Measurements from ENCODE around the gene CYTH2.

CYTH2 gene

DNA sequence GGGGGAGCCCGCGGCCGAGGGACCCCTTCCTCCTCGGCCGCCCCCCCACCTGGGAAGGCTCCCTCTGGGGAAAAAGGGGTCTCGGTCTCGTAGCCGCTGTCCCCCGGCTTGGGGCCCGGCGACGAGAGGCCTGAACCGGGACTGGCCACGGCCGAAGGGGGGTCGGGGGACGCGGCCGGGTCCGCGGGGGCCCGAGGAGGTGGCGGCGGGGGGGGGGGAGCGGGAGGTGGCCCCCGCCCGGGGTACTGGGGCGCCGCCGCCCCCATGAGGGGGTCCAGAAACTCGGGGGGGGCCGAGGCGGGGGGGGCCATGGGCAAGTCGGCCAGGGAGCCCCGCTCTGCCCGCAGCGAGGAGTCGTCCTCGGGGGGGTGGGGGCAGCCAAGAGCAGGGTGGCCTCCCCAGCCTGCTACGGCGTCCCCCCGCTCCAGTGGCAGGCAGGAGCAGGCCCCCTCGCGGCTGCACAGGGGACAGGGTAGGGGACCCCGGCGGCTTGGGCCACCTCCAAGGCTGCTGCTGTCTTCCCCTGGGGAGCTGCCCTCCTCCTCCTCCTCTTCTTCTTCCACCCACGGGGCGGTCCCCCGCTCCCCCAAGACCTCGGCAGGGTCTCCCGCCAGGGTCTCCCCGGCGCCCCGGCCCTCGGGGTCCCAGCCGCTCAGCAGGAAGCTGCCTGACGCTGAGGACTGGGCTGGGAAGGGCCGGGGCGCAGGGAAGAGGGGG is 29.6 kb downstream of the CYTH2 start:
- no peak for DNase-seq (ENCODE audit: low read depth)
- no peak overlapping the region for H3K4me3 ChIP-seq (ENCODE audit: low read depth, low read length)
- no peak for TF ChIP-seq POLR2A (IDR thresholded peaks at IDR 0.05; ENCODE audit: extremely low read depth, insufficient read length)
- TF ChIP-seq, protein P1, sequence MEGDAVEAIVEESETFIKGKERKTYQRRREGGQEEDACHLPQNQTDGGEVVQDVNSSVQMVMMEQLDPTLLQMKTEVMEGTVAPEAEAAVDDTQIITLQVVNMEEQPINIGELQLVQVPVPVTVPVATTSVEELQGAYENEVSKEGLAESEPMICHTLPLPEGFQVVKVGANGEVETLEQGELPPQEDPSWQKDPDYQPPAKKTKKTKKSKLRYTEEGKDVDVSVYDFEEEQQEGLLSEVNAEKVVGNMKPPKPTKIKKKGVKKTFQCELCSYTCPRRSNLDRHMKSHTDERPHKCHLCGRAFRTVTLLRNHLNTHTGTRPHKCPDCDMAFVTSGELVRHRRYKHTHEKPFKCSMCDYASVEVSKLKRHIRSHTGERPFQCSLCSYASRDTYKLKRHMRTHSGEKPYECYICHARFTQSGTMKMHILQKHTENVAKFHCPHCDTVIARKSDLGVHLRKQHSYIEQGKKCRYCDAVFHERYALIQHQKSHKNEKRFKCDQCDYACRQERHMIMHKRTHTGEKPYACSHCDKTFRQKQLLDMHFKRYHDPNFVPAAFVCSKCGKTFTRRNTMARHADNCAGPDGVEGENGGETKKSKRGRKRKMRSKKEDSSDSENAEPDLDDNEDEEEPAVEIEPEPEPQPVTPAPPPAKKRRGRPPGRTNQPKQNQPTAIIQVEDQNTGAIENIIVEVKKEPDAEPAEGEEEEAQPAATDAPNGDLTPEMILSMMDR (IDR thresholded peaks at IDR 0.05; ENCODE audit: low read depth, low read length) = no peak
- no peak for TF ChIP-seq MYC (IDR thresholded peaks at IDR 0.05; ENCODE audit: low read depth, low read length)
- TF ChIP-seq, protein P2, sequence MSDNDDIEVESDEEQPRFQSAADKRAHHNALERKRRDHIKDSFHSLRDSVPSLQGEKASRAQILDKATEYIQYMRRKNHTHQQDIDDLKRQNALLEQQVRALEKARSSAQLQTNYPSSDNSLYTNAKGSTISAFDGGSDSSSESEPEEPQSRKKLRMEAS (IDR thresholded peaks at IDR 0.05; ENCODE audit: low read depth, low read length) = no peak

DNA sequence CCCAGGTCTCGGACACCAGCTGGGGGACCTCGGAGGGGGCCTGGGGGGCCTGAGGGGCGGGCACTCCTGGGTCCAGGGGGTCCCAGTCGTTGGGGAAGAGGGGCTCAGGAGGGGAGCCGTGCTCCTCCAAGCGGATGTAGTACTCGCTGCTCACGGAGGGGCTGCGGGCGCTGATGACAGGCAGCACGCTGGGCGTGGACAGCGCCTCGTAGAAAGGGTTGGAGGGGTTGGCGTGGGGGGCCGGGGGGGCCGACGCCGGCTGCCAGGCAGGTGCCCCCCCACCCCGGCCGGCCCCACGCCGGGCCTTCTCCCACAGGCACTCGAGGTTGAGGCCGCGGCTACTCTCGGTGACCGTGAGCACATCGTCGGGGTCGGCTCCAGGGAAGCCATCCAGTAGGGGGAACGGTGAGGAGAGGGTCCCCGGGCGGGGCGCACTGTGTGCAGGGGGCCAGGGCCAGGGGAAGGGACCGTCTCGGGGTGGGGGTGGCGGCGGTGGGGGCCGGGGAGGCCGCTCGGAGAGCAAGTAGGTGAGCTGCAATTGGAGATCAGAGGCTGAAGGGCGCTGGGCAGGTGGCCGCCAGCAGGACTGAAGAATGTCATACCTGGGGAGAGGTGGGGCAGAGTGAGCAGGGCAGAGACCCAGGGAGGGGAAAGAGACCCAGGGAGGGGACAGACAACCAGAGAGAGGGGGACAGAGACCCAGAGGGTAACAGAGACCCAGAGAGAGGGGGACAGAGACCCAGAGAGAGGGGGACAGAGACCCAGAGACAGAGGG is 30.3 kb downstream of the CYTH2 start:
- DNase-seq (ENCODE audit: low read depth) = no peak
- TF ChIP-seq, protein P2 (IDR thresholded peaks at IDR 0.05; ENCODE audit: low read depth, low read length) = no peak
- TF ChIP-seq, protein P1 (IDR thresholded peaks at IDR 0.05; ENCODE audit: low read depth, low read length) = no peak
- TF ChIP-seq POLR2A (IDR thresholded peaks at IDR 0.05; ENCODE audit: extremely low read depth, insufficient read length) (no peak), MYC (IDR thresholded peaks at IDR 0.05; ENCODE audit: low read depth, low read length) (no peak)
- no peak overlapping the region for H3K4me3 ChIP-seq (ENCODE audit: low read depth, low read length)

DNA sequence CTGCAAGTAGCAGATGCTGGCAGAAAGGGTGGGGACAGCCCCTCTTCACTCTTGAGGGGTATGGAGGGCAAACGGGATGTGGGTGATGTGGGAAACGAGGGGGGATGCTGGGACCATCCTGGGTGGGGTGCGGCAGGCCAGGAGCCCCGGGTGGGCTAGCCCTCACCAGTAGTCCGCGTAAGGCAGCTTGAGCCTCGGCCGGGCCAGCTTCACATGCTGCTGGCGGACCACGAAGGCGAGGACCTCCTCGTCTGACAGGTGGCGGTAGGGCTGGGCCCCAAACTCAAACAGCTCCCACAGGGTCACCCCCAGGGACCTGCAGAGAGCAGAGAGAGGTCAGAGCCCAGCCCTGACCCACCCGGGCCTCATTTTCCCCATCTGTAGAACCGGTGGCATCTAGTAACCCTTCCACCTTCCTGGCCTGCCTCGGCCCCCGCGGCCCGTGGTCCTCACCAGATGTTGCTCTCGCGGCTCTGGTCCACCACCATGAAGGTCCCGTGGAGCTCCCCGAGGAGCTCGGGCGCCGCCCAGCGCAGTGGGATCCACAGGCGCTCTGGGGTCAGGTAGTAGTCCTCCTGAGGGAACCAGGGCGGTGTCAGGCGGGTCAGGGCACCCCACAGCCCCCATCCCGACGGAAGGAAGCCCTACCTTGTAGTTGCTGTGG is 31.8 kb downstream of the CYTH2 start:
- H3K4me3 ChIP-seq (ENCODE audit: low read depth, low read length) = no peak overlapping the region

DNA sequence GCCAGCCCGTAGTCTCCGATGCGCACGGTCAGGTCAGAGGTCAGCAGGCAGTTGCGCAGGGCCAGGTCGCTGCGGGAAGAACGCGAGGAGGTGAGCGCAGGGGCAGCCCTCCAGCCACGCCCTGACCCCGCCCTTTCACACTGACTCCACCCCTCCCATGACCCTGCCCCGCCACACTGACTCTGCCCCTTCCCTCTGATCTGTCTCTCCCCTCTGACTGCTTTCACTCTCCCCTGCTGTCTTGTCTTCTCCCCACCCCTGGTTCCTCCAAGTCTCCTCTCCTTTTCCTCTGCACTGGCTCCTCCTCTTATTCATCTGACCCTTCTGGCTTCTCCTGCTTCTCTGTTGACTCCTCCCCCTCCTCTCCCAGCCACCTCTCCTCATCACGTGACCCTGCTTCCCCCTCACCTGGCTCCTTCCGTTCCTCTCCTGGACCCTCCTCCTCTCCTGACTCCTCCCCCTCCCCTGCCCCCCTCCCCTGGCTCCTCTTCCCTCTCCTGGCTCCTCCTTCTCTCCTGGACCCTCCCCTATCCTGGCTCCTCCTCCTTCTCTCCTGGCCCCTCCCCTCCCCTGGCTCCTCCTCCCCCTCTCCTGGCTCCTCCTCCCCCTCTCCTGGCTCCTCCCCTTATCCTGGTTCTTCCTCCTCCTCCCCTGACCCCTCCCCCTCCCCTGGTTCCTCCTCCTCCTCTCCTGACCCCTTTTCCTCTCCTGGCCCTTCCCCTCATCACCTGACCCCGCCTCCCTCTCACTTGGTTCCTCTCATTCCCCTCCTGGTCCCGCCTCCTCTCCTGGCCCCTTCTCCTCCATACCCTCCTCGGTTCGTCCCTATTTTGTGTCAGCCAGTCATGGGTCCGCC is 32.6 kb downstream of the CYTH2 start:
- peak overlapping the region; percentile 6 for H3K4me3 ChIP-seq (ENCODE audit: low read depth, low read length)
- TF ChIP-seq POLR2A (IDR thresholded peaks at IDR 0.05; ENCODE audit: extremely low read depth, insufficient read length) (peak; percentile 54), MYC (IDR thresholded peaks at IDR 0.05; ENCODE audit: low read depth, low read length) (peak; percentile 86; the same call in 1 of the 2 replicates)
- TF ChIP-seq, protein P1 (IDR thresholded peaks at IDR 0.05; ENCODE audit: low read depth, low read length) = no peak
- TF ChIP-seq, protein P2 (IDR thresholded peaks at IDR 0.05; ENCODE audit: low read depth, low read length) = peak; percentile 88
- peak; percentile 99 for DNase-seq (ENCODE audit: low read depth)

More for the DNA sequence above, 31.8 kb downstream of the CYTH2 start:
- TF ChIP-seq, protein P2 (IDR thresholded peaks at IDR 0.05; ENCODE audit: low read depth, low read length) = no peak
- no peak for TF ChIP-seq MYC (IDR thresholded peaks at IDR 0.05; ENCODE audit: low read depth, low read length)
- peak; percentile 40 for DNase-seq (ENCODE audit: low read depth)

DNA sequence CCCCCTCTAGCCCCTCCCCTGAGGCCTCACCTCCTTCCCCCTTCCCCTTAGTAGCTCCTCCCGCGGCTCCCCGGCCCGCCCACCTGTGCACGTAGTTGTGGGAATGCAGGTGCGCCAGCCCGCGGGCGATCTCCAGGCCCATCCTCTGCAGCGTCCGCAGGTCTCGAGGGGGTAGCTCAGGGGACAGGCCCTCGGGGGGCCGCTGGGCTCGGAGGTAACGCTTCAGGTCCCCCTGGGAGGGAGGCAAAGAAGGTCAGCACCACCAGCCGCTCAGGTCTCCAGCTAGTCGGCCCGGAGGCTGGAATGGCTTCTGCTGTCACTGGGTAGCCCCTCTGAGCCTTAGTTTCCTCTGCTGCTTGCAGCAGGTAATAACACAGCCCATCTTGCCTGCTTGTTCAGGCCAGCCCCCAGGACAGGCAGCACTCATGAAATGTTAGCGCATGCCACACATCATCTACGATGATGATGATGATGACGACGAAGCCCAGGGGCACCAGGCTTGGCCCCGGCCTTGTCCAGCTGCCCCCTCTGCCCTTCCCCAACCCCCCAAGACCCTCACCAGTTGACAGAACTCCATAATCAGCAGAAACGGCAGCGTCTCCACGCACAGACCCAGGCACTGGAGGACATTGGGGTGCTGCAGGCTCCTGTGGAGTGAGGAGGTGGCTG is 33.3 kb downstream of the CYTH2 start:
- DNase-seq (ENCODE audit: low read depth) = no peak
- TF ChIP-seq POLR2A (IDR thresholded peaks at IDR 0.05; ENCODE audit: extremely low read depth, insufficient read length) = no peak
- TF ChIP-seq, protein P2 (IDR thresholded peaks at IDR 0.05; ENCODE audit: low read depth, low read length) = peak; percentile 56; the same call in 1 of the 2 replicates
- H3K4me3 ChIP-seq (ENCODE audit: low read depth, low read length) = no peak overlapping the region
